ENCODE measurements around the gene TIMM22. TPM values are rescaled to one million over a fixed set of nuclear protein-coding genes. Genes with fewer than 3 reads are reported as not detected.
A peak's percentile ranks its signal among the peaks of the same experiment; 100 is the strongest.
"Not testable (repeated sequence)": the region's sequence is repeated elsewhere in the genome, so short reads cannot be mapped to it uniquely, and the experiment has no call there.

The TIMM22 gene
- total and polyA plus RNA-seq, 4 donors = 7.2 to 12.2 (median 9.9) TPM

- Histone ChIP-seq H3K27me3 (ENCODE audit: control insufficient read depth in 3 of 3, insufficient read depth in 3 of 3, low read length in 2 of 3) (no peaks in the 10 kb centered on the region), H3K4me1 (ENCODE audit: control insufficient read depth in 5 of 5, insufficient read depth in 5 of 5, low read length in 5 of 5) (peaks cover 0 to 4% (median 2%) of the 10 kb centered on the region in 5 donors), H3K9me3 (ENCODE audit: control insufficient read depth in 4 of 4, insufficient read depth in 3 of 4, low read length in 3 of 4) (no peaks in the 10 kb centered on the region), H3K27ac (ENCODE audit: low read depth in 1 of 2, low read length in 1 of 2) (no peak overlapping the region), H3K9ac (ENCODE audit: insufficient read depth in 1 of 2, low read length in 2 of 2) (no peak overlapping the region), H3K36me3 (ENCODE audit: control insufficient read depth in 4 of 4, insufficient read depth in 4 of 4, low read length in 4 of 4) (peaks cover 0 to 6% (median 0%) of the 10 kb centered on the region in 4 donors), H3K4me3 (no peak overlapping the region)
- DNase-seq (no peak), ATAC-seq (ENCODE audit: insufficient read depth, low FRiP score) (no peak)
- 72 to 79% methylated on average over 13 of the region's 13 CpGs for WGBS, 2 donors
- no peak for TF ChIP-seq CTCF (IDR thresholded peaks at IDR 0.05; ENCODE audit: control extremely low read depth, extremely low read depth)
These were observed 4.0 kb upstream of the TIMM22 start for GRCh38 chr17:992933-993332.

- WGBS, 2 donors = 77 to 89% methylated on average over 8 of the region's 8 CpGs
- DNase-seq; H3K27ac ChIP-seq (ENCODE audit: low read depth in 1 of 2, low read length in 1 of 2): not testable (repeated sequence)
These were observed 1.6 kb upstream of the TIMM22 start for GRCh38 chr17:995324-995723.

GRCh38 chr17:998111-998510 lies 1.2 kb downstream of the TIMM22 start:
- H3K9me3 ChIP-seq (ENCODE audit: control insufficient read depth in 4 of 4, insufficient read depth in 3 of 4, low read length in 3 of 4) = no peaks in the 10 kb centered on the region
- TF ChIP-seq CTCF (IDR thresholded peaks at IDR 0.05; ENCODE audit: control extremely low read depth, extremely low read depth) = no peak
- DNase-seq (no peak), ATAC-seq (ENCODE audit: insufficient read depth, low FRiP score) (no peak)
- no peak overlapping the region for H3K4me3 ChIP-seq
- no peaks in the 10 kb centered on the region for H3K27me3 ChIP-seq (ENCODE audit: control insufficient read depth in 3 of 3, insufficient read depth in 3 of 3, low read length in 2 of 3)
- 49 to 64% methylated on average over 2 of the region's 2 CpGs for WGBS, 2 donors
- H3K36me3 ChIP-seq (ENCODE audit: control insufficient read depth in 4 of 4, insufficient read depth in 4 of 4, low read length in 4 of 4) = peaks cover 0 to 19% (median 14%) of the 10 kb centered on the region in 4 donors
- peak overlapping the region in 1 of 2 donors; percentile 67 for H3K9ac ChIP-seq (ENCODE audit: insufficient read depth in 1 of 2, low read length in 2 of 2)
- peaks cover 0 to 55% (median 16%) of the 10 kb centered on the region in 5 donors for H3K4me1 ChIP-seq (ENCODE audit: control insufficient read depth in 5 of 5, insufficient read depth in 5 of 5, low read length in 5 of 5)
- peak overlapping the region in 1 of 2 donors; percentile 17 for H3K27ac ChIP-seq (ENCODE audit: low read depth in 1 of 2, low read length in 1 of 2)

More at GRCh38 chr17:995324-995723, 1.6 kb upstream of the TIMM22 start:
- not testable (repeated sequence) for ATAC-seq (ENCODE audit: insufficient read depth, low FRiP score); H3K9ac ChIP-seq (ENCODE audit: insufficient read depth in 1 of 2, low read length in 2 of 2); H3K36me3 ChIP-seq (ENCODE audit: control insufficient read depth in 4 of 4, insufficient read depth in 4 of 4, low read length in 4 of 4); H3K4me3 ChIP-seq; H3K9me3 ChIP-seq (ENCODE audit: control insufficient read depth in 4 of 4, insufficient read depth in 3 of 4, low read length in 3 of 4); H3K27me3 ChIP-seq (ENCODE audit: control insufficient read depth in 3 of 3, insufficient read depth in 3 of 3, low read length in 2 of 3)
- H3K4me1 ChIP-seq (ENCODE audit: control insufficient read depth in 5 of 5, insufficient read depth in 5 of 5, low read length in 5 of 5) = peaks cover 0 to 27% (median 9%) of the 10 kb centered on the region in 5 donors

- Histone ChIP-seq H3K27ac (ENCODE audit: low read depth in 1 of 2, low read length in 1 of 2) (peak overlapping the region; percentile 18 to 61), H3K27me3 (ENCODE audit: control insufficient read depth in 3 of 3, insufficient read depth in 3 of 3, low read length in 2 of 3) (no peaks in the 10 kb centered on the region), H3K36me3 (ENCODE audit: control insufficient read depth in 4 of 4, insufficient read depth in 4 of 4, low read length in 4 of 4) (peaks cover 0 to 33% (median 23%) of the 10 kb centered on the region in 4 donors), H3K9ac (ENCODE audit: insufficient read depth in 1 of 2, low read length in 2 of 2) (peak overlapping the region in 1 of 2 donors; percentile 75), H3K4me3 (no peak overlapping the region), H3K9me3 (ENCODE audit: control insufficient read depth in 4 of 4, insufficient read depth in 3 of 4, low read length in 3 of 4) (no peaks in the 10 kb centered on the region), H3K4me1 (ENCODE audit: control insufficient read depth in 5 of 5, insufficient read depth in 5 of 5, low read length in 5 of 5) (peaks cover 0 to 82% (median 32%) of the 10 kb centered on the region in 5 donors)
- DNase-seq (peak; percentile 92 to 95 (median 94)), ATAC-seq (ENCODE audit: insufficient read depth, low FRiP score) (no peak)
- TF ChIP-seq CTCF (IDR thresholded peaks at IDR 0.05; ENCODE audit: control extremely low read depth, extremely low read depth) = no peak
- WGBS, 2 donors = 54 to 68% methylated on average over 15 of the region's 15 CpGs
These were observed 3.9 kb downstream of the TIMM22 start for GRCh38 chr17:1000597-1001461.
